DND-41 (cell line): Measurements from ENCODE around the gene RABGAP1L.
A peak's percentile ranks its signal among the peaks of the same experiment; 100 is the strongest.
"Not testable (repeated sequence)": the region's sequence is repeated elsewhere in the genome, so short reads cannot be mapped to it uniquely, and the experiment has no call there.

ENCODE experiments used
- ATAC-seq: fragments of 200-7000 bp; cut with Tn5 transposase; 3 replicates; pipeline ENCODE4 v1.9.1; 2021; ENCODE audit warnings: low read depth; ENCODE audit not compliant: insufficient read depth
- DNase-seq: peaks from one replicate; pipeline ENCODE4 v3.0.0-alpha.2; 2020
- H2AFZ ChIP-seq: 2 replicates; pipeline ENCODE4 v1.6.0; 2012; ENCODE audit warnings: low read depth, low read length
- H3K27ac ChIP-seq: 2 replicates; pipeline ENCODE4 v1.5.1; 2012; ENCODE audit warnings: low read length, inconsistent platforms
- H3K27me3 ChIP-seq: fragments of 200-600 bp; sonication (generic); 2 replicates; pipeline ENCODE4 v1.6.0; 2012; ENCODE audit warnings: low read length, mild to moderate bottlenecking, inconsistent platforms; ENCODE audit not compliant: insufficient read depth, poor library complexity
- H3K36me3 ChIP-seq: 2 replicates; pipeline ENCODE4 v1.5.1; 2012; ENCODE audit warnings: low read length, inconsistent platforms; ENCODE audit not compliant: insufficient read depth
- H3K4me1 ChIP-seq: 2 replicates; pipeline ENCODE4 v1.5.1; 2012; ENCODE audit warnings: mild to moderate bottlenecking, low read length; ENCODE audit not compliant: insufficient read depth
- H3K4me2 ChIP-seq: 2 replicates; pipeline ENCODE4 v1.6.0; 2012; ENCODE audit warnings: mild to moderate bottlenecking, moderate library complexity, low read length, inconsistent platforms; ENCODE audit not compliant: insufficient read depth
- H3K4me3 ChIP-seq, 2 experiments: fragments of 200-600 bp in 1 of 2; shearing (Covaris generic) in 1 of 2; 2 replicates each; pipeline ENCODE4 v1.5.1; 2012 to 2016; ENCODE audit warnings: inconsistent platforms in 2 of 2, low read length in 2 of 2, mild to moderate bottlenecking in 2 of 2, low read depth in 1 of 2, moderate library complexity in 1 of 2
- H3K79me2 ChIP-seq: 2 replicates; pipeline ENCODE4 v1.6.0; 2012; ENCODE audit warnings: low read length, inconsistent platforms; ENCODE audit not compliant: insufficient read depth
- H3K9ac ChIP-seq: 2 replicates; pipeline ENCODE4 v1.6.0; 2012; ENCODE audit warnings: low read depth, mild to moderate bottlenecking, inconsistent platforms, low read length, moderate library complexity
- H3K9me3 ChIP-seq: 2 replicates; pipeline ENCODE4 v1.5.1; 2012; ENCODE audit warnings: low read length, moderate library complexity, mild to moderate bottlenecking, inconsistent platforms; ENCODE audit not compliant: insufficient read depth, severe bottlenecking
- H4K20me1 ChIP-seq: 2 replicates; pipeline ENCODE4 v1.6.0; 2012; ENCODE audit warnings: low read length; ENCODE audit not compliant: insufficient read depth
- EZH2 ChIP-seq: IDR thresholded peaks from 3 replicates; pipeline ENCODE4 v1.6.1; 2012; ENCODE audit warnings: borderline replicate concordance, low read depth, mild to moderate bottlenecking, moderate library complexity, low read length, inconsistent platforms; ENCODE audit not compliant: severe bottlenecking
- TF ChIP-seq, protein P1 (sequence below): IDR thresholded peaks from 2 replicates; pipeline ENCODE4 v1.5.1; 2012; ENCODE audit warnings: borderline replicate concordance, low read length, moderate library complexity, mild to moderate bottlenecking; ENCODE audit not compliant: poor library complexity, severe bottlenecking; ENCODE audit errors: extremely low read depth

The RABGAP1L gene

DNA sequence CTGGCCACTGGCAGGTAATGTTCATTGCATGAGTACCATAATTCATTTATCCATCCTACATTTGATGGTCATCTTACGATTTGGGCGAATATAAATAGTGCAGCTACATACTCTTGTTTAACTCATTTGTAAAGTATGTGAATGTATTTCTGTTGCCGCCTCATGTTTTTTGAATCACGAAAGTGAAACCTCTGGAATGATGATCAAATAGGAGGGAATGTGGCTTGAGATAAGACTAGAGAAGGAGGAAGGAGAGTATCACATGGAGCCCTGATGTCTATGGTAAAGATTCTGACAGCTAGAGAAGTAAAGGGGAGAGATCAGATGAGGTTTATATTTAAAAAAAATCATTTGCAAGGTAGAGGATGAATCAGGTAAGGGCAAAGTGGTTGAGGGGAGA lies 855.9 kb downstream of the RABGAP1L start:
- Histone ChIP-seq H3K79me2 (peaks cover 51% of the 10 kb centered on the region), H3K36me3 (peaks cover 90% of the 10 kb centered on the region), H4K20me1 (peaks cover 7% of the 10 kb centered on the region; the same call in 1 of the 2 replicates), H3K4me1 (no peaks in the 10 kb centered on the region; the same call in 1 of the 2 replicates), H3K4me2 (no peak overlapping the region), H3K9me3 (no peaks in the 10 kb centered on the region), H3K9ac (no peak overlapping the region), H3K4me3 (no peak overlapping the region), H2AFZ (no peak overlapping the region), H3K27me3 (no peaks in the 10 kb centered on the region), H3K27ac (no peak overlapping the region)
- no peak for ATAC-seq
- no peak for DNase-seq
- TF ChIP-seq, protein P1, sequence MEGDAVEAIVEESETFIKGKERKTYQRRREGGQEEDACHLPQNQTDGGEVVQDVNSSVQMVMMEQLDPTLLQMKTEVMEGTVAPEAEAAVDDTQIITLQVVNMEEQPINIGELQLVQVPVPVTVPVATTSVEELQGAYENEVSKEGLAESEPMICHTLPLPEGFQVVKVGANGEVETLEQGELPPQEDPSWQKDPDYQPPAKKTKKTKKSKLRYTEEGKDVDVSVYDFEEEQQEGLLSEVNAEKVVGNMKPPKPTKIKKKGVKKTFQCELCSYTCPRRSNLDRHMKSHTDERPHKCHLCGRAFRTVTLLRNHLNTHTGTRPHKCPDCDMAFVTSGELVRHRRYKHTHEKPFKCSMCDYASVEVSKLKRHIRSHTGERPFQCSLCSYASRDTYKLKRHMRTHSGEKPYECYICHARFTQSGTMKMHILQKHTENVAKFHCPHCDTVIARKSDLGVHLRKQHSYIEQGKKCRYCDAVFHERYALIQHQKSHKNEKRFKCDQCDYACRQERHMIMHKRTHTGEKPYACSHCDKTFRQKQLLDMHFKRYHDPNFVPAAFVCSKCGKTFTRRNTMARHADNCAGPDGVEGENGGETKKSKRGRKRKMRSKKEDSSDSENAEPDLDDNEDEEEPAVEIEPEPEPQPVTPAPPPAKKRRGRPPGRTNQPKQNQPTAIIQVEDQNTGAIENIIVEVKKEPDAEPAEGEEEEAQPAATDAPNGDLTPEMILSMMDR, result no peak
- no peak for TF ChIP-seq EZH2

DNA sequence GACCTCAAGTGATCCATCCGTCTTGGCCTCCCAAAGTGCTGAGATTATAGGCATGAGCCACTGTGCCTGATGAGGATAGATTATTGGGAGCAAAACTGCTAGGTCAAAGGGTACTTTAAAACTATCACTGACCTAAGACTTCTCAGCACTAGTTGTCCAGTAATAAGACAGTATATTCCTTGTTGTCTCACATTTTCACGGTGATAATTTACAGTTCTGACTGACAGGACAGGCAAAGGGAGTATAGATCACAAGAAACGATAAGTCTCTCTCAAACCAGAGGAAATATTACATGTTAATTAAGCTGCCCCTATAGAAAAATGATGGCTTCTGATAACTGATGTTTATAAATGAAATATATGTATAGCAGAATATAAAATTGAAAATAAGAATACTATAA lies 860.2 kb downstream of the RABGAP1L start:
- peaks cover 47% of the 10 kb centered on the region for H3K36me3 ChIP-seq
- no peak for TF ChIP-seq EZH2
- TF ChIP-seq, protein P1, result no peak
- H3K4me1 ChIP-seq, result peaks cover 28% of the 10 kb centered on the region

DNA sequence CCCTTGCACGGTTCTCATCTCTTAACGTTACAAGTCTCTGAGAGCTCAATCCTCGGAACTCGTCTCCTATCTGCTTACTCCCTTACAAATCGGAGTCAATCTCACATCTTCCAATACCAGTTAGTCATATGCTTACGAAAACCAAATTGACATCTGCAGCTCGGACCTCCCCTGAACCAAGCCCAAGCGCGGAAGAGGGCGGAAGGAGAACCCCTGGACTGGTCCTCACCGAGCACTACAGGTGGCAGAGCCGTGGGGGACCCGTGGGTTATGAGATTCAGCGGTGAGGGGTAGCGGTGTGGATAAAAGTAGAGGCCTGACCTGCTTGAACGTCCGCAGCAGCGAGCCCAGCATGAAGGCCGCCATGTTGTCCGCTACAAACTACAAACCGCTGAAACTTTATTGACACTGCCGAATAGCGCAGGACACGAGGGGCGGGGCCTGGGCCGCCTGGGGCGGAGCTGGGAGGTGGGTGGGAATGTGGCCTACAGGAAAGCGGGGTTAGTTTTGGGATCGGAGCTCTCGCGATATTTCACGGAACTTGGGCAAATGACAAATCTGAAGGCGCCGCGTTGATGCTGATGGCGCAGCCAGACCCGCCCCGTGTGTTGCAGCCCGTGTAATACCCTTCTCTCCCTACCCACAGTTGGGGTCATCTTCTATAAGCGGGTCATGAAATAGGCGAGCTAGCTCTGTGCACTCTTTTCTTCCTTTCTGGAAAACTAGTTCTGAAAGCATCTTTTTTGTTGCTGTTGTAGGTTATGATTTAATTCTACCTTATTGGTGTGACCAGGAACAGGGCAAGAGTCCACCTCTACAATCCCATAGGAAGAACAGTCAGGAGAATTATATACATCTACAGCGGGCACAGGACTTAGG lies 864.0 kb downstream of the RABGAP1L start, which contains the start of gene MRPS14:
Gene MRPS14 (minus strand): TSS at position 383 of the 879 bp plus-strand sequence. CDS start 17 bp downstream, at position 366.
- Histone ChIP-seq H3K27me3 (no peaks in the 10 kb centered on the region), H3K4me1 (peaks cover 28% of the 10 kb centered on the region), H4K20me1 (peaks cover 14% of the 10 kb centered on the region; the same call in 1 of the 2 replicates), H3K4me3 (peak within 1 kb of the TSS; percentile 98 to 99), H3K9ac (peak within 1 kb of the TSS; percentile 91), H3K36me3 (peaks cover 11% of the 10 kb centered on the region), H3K79me2 (peaks cover 49% of the 10 kb centered on the region), H2AFZ (peak within 1 kb of the TSS; percentile 90), H3K27ac (peak within 1 kb of the TSS; percentile 92), H3K4me2 (peak within 1 kb of the TSS; percentile 87), H3K9me3 (no peaks in the 10 kb centered on the region)
- ATAC-seq, result peak; percentile 93
- DNase-seq, result peak; percentile 99
- TF ChIP-seq, protein P1, result no peak
- TF ChIP-seq EZH2, result no peak

More for the DNA sequence above, 860.2 kb downstream of the RABGAP1L start:
- Histone ChIP-seq H3K79me2 (peaks cover 65% of the 10 kb centered on the region), H3K9me3 (no peaks in the 10 kb centered on the region), H3K4me3 (no peak overlapping the region), H3K9ac (no peak overlapping the region), H3K27ac (no peak overlapping the region), H3K4me2 (no peak overlapping the region), H4K20me1 (peaks cover 15% of the 10 kb centered on the region; the same call in 1 of the 2 replicates), H2AFZ (no peak overlapping the region), H3K27me3 (no peaks in the 10 kb centered on the region)
- ATAC-seq (no peak), DNase-seq (no peak)

DNA sequence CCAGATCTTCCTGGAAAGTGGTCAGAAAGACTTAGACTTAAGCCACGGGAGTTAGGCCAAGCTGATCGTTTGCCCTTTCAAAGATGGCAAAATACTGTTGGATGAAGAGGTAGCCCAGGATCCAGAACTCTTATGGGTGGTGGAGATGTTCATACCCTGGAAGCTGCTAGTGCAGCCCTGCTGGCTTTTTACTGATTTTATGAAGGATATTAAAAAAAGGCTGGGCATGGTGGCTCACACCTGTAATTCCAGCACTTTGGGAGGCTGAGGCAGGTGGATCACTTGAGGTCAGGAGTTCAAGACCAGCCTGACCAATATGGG lies 864.6 kb downstream of the RABGAP1L start:
- H3K9me3 ChIP-seq, H3K36me3 ChIP-seq, H3K27me3 ChIP-seq, DNase-seq, ATAC-seq: not testable (repeated sequence)
- Histone ChIP-seq H4K20me1 (peaks cover 12% of the 10 kb centered on the region; the same call in 1 of the 2 replicates), H3K4me3 (peak overlapping the region; percentile 37 to 98; a peak in 3 of 4 replicates), H3K4me1 (peaks cover 28% of the 10 kb centered on the region), H3K9ac (peak overlapping the region; percentile 91), H3K4me2 (peak overlapping the region; percentile 82), H3K79me2 (peaks cover 45% of the 10 kb centered on the region), H3K27ac (peak overlapping the region; percentile 83), H2AFZ (peak overlapping the region; percentile 84)
